ENCODE measurements around the gene LRRC55.

LRRC55 gene

GRCh38 chr11:57239348-57239747 is 57.6 kb downstream of the LRRC55 start:
- no peak for DNase-seq

- DNase-seq, result no peak
Measured at GRCh38 chr11:57240007-57240406, 58.3 kb downstream of the LRRC55 start.

GRCh38 chr11:57240757-57241156 is 59.0 kb downstream of the LRRC55 start:
- no peak for DNase-seq
